GM21515 (cell line): ENCODE measurements around the gene ZBTB20.

ENCODE experiments used
- ATAC-seq: cut with Tn5 transposase; IDR thresholded peaks from one replicate; pipeline ENCODE4 v1.9.1; 2021; ENCODE audit not compliant: unreplicated experiment

ZBTB20 gene

GRCh38 chr3:114351123-114351821 lies 795.8 kb downstream of the ZBTB20 start:
- ATAC-seq, result no peak

- no peak for ATAC-seq
Observed at GRCh38 chr3:114350690-114351089, 796.4 kb downstream of the ZBTB20 start.

DNA sequence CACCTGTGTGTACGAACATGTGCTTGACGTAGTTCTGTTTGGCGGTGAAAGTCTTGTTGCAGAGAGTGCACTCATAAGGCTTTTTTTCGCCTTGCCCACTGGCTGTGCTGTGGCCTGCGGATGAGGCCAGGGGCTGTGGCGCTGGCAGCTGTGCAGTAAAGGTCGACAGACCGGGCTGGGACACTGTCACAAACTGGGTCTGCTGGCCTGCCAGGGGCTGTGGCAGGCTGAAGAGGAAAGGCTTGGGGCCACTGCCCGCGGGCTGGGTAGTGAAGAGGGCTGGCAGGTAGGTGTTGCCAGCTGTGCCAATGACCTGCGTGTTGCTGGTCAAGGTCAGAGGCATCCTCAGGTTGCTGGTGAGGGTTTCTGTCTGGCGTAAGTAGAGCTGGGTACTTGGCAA lies 796.8 kb downstream of the ZBTB20 start:
- no peak for ATAC-seq

DNA sequence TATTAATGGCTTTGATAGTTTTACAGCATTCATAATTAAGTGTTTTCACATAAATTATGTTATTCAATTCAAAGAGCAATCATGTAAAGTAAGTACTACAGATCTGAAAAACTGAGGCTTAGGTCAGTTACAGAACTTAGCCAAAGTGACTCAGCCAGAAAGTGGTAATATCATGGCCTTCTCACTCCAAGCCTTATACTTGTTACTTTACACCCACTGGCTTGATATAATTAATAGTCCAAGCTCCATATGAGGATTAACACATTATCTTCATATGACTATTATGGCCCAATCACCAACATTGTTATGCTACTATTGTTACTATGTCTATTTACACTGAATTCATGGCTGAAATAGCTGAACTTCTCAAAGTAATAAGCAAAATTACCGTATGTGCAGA lies 802.6 kb downstream of the ZBTB20 start:
- ATAC-seq, result no peak

GRCh38 chr3:114338651-114339357 lies 808.3 kb downstream of the ZBTB20 start:
- ATAC-seq, result no peak

- no peak for ATAC-seq
Observed at GRCh38 chr3:114336857-114337256, 810.2 kb downstream of the ZBTB20 start.

DNA sequence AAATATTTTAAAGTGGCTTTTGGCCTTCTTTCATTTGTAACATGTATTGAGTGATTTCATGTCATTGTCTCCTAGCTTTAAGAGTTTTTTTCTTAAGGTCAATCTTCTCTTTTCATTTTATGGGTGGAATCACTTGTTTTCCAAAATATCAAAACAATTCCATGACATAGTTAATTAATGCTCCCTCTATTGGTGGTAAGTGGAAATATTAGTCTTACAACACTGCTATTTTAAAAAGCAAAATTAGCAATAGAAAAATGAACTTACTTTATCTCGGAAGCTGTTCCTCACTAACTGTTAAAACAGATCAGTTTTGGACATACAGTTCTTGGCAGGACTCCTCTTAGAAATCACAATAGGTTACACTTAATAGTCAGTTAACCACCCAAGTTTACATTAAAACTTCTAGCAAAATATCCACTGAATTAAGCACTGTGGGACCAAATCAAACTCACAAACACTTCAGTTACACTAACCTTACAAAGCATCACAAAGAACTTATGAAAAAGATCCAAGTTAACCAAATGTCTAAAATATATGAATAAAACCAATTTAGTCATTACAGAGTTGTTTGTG lies 810.9 kb downstream of the ZBTB20 start:
- no peak for ATAC-seq

DNA sequence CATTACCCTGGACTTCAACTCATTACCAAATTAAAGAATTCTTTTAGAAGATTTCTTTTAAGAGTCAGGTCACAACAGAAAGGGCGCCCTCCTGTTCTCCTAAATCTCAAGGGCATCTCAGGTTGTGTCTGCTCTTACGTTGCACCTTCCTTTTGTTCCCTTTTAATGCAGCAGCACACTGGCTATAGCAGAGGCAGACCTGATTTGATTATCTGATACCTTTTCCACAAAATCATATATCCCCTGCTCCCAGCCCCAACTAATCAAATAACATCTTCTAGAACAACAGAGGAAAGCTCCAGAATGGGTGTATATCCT lies 813.2 kb downstream of the ZBTB20 start:
- ATAC-seq, result no peak

- no peak for ATAC-seq
Observed at GRCh38 chr3:114333180-114333922, 813.7 kb downstream of the ZBTB20 start.

DNA sequence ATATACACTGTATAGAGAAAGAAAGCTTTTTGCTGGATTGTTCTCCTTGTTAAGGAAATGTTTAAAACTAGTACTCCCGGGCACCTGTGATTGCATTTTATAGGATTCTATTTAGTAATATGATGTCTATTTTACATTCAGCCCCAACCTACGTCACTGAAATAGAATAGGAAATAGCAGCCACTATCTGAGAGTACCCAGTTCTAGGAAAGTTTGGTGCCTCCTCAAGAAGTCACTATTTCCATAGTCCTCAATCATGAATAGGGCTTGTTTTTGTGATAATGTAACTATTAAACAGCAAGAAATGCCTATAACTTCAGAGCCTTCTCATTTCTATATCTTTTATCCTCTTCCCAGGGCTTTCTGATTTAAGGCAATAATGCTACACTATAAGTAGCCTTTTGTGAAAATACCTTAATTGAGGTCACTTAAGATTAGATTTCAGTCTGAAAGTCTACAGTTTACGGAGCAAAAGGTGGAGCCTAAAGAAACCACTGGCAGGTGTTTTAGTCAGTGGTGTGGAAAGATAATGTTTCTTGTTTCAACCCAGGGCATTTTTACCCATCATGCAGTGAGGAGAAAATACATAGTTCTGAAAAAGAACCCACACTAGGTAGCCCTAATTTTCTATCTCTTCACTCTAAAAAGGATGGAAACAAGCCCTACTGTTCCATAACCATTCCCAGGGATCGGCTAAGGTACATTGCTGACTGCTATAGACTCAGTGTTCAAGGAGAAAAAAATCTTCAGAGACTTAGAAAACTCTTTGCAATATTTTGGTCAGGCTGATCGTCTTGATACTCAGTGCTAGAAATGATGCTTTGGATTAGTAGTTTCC lies 814.5 kb downstream of the ZBTB20 start:
- peak; percentile 55 for ATAC-seq

GRCh38 chr3:114331710-114332109 lies 815.4 kb downstream of the ZBTB20 start:
- no peak for ATAC-seq

- no peak for ATAC-seq
Observed at GRCh38 chr3:114331007-114331406, 816.1 kb downstream of the ZBTB20 start.

DNA sequence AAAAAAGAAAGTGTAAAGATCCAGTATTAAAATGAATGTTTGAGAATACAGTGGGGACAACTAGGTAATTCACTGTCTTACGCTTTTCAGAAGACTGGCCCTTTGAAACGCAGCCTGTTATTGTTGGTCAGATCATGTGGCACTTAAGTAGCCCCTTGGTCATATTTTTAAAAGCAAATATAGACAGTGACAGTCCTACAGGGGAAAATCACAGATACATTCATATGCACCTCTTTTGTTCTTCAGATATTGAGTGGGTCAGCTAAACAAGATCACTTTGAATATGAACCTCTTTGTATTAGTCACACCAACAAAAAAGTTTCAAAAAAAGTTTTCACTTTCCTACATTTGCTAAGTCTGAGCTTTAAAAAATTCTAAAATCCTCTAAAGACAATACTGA lies 817.3 kb downstream of the ZBTB20 start:
- ATAC-seq, result no peak

GRCh38 chr3:114328345-114328744 lies 818.7 kb downstream of the ZBTB20 start:
- ATAC-seq, result no peak

- ATAC-seq, result no peak
Observed at GRCh38 chr3:114327665-114328064, 819.4 kb downstream of the ZBTB20 start.

GRCh38 chr3:114323546-114324254 lies 823.4 kb downstream of the ZBTB20 start:
- no peak for ATAC-seq

GRCh38 chr3:114320246-114320645 lies 826.8 kb downstream of the ZBTB20 start:
- no peak for ATAC-seq

- ATAC-seq, result no peak
Observed at GRCh38 chr3:114319453-114319852, 827.6 kb downstream of the ZBTB20 start.

DNA sequence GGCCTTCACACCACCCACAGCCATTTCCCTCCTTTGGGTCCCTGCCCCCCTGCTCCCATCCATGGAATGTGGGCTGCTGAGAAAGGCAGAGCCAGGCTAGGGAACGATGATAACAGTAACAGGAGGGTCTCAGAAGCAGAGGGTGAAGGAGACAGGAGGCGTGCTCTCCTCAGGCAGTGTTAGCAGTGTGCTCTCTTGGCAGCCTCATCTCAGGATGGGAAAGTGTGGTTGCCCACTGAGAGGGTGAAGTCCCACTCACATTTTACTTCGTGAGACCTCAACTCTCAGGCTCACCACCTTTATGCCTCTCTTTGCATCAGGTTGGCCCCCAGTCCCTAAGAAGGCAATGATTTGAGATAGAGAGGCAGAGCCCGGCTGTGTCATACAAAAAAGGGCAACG lies 828.8 kb downstream of the ZBTB20 start:
- no peak for ATAC-seq

DNA sequence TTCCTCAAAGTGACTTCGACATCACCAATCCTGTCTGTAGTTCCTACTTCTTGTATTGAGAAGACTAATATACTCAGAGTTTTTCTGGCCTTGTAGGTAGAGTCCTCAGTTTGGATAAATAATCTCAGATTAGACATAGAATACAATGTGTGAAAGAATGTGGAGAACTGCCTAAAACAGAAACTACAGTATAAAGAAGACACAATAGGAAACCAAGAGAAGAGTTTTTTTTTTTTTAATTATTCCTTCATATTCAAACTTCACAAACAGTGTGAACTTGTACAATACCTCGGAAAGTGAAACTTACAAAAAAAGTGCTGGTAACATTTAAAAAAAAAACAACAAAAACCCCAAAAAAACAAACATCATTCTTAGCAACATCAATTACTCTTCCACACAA lies 832.8 kb downstream of the ZBTB20 start:
- no peak for ATAC-seq
